HG03439 (cell line): ENCODE measurements around the gene ADORA1.

Experiments
- ATAC-seq: cut with Tn5 transposase; IDR thresholded peaks from one replicate; pipeline ENCODE4 v1.9.1; 2021; ENCODE audit warnings: mild to moderate bottlenecking, moderate library complexity; ENCODE audit not compliant: unreplicated experiment

Gene ADORA1

GRCh38 chr1:203093754-203094410 is 33.6 kb upstream of the ADORA1 start:
- ATAC-seq: no peak

- no peak for ATAC-seq
Observed at GRCh38 chr1:203095061-203095690, 32.4 kb upstream of the ADORA1 start.

GRCh38 chr1:203096566-203096965 is 31.0 kb upstream of the ADORA1 start:
- ATAC-seq: no peak

GRCh38 chr1:203097001-203097400 is 30.5 kb upstream of the ADORA1 start:
- ATAC-seq: no peak

- ATAC-seq: no peak
Observed at GRCh38 chr1:203098445-203098844, 29.1 kb upstream of the ADORA1 start.

- ATAC-seq: no peak
Observed at GRCh38 chr1:203098914-203099520, 28.5 kb upstream of the ADORA1 start.

GRCh38 chr1:203099805-203100515 is 27.6 kb upstream of the ADORA1 start:
- no peak for ATAC-seq

- no peak for ATAC-seq
Observed at GRCh38 chr1:203100516-203100869, 27.0 kb upstream of the ADORA1 start.

GRCh38 chr1:203101813-203102634 is 25.5 kb upstream of the ADORA1 start:
- ATAC-seq: no peak

- no peak for ATAC-seq
Observed at GRCh38 chr1:203103216-203103615, 24.3 kb upstream of the ADORA1 start.

GRCh38 chr1:203103829-203104495 is 23.6 kb upstream of the ADORA1 start:
- ATAC-seq: no peak

GRCh38 chr1:203104789-203105390 is 22.6 kb upstream of the ADORA1 start:
- no peak for ATAC-seq

GRCh38 chr1:203112475-203112874 is 15.1 kb upstream of the ADORA1 start:
- ATAC-seq: no peak

- no peak for ATAC-seq
Observed at GRCh38 chr1:203113308-203113707, 14.2 kb upstream of the ADORA1 start.

GRCh38 chr1:203114202-203114601 is 13.3 kb upstream of the ADORA1 start:
- ATAC-seq: no peak

GRCh38 chr1:203116091-203116820 is 11.3 kb upstream of the ADORA1 start:
- ATAC-seq: no peak

- no peak for ATAC-seq
Observed at GRCh38 chr1:203117611-203118575, 9.6 kb upstream of the ADORA1 start.
